Measurements from ENCODE around the gene ARHGAP6. TPM values are rescaled to one million over a fixed set of nuclear protein-coding genes. Genes with fewer than 3 reads are reported as not detected.

Gene ARHGAP6
- total and polyA plus RNA-seq, 2 of the 4 experiments (the other 2 are of a cell fraction) = 1.4 to 1.8 TPM

DNA sequence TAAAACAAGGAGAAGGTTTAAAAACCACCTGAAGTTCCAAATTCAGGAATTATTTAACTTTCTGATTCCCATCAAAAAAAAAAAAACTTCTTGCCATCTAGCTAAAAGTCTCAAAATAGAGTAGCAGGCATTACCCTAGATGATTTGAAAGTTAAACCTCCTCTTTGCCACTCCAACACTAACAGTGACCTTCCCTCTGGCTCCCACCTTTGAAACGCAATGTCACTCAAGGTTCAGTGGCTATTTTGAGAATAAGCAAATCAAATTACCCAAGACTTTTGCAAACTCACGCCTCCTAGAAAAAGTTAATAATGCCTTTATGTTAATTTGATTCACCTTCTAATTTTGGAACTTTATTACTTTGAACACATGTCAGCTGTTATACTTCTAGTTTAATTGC is 103.2 kb downstream of the ARHGAP6 start:
- H3K9me3 ChIP-seq (ENCODE audit: control insufficient read depth, insufficient read depth, low read length) = no peaks in the 10 kb centered on the region
- H3K4me1 ChIP-seq (ENCODE audit: control insufficient read depth, insufficient read depth, low read length) = no peaks in the 10 kb centered on the region
- no peak for DNase-seq
- H3K27me3 ChIP-seq (ENCODE audit: control insufficient read depth, insufficient read depth, low read length) = no peaks in the 10 kb centered on the region
- no TSS peak for BruUV-seq (replicated peaks)
- no peak overlapping the region for H2BK5ac ChIP-seq (ENCODE audit: low read depth, low read length, poor library complexity, severe bottlenecking)
- ChIA-PET CTCF (no interaction called here), POLR2A (ENCODE audit: unreplicated experiment) (no interaction called here)
- no peaks in the 10 kb centered on the region for H3K36me3 ChIP-seq (ENCODE audit: control insufficient read depth, insufficient read depth, low read length)
- H4K5ac ChIP-seq (ENCODE audit: low read depth, low read length) = no peak overlapping the region
- H4K8ac ChIP-seq (ENCODE audit: low read depth in 2 of 2, low read length in 2 of 2) = no peak overlapping the region
- in situ Hi-C loops (cut with MboI; ENCODE audit: low sequenced_read_pairs) (no loop called here), intact Hi-C loops (cut with micrococcal nuclease) (no loop called here), dilution Hi-C loops (cut with HindIII; ENCODE audit: low sequenced_read_pairs, unreplicated experiment) (no loop called here)
- TF ChIP-seq, protein P1, sequence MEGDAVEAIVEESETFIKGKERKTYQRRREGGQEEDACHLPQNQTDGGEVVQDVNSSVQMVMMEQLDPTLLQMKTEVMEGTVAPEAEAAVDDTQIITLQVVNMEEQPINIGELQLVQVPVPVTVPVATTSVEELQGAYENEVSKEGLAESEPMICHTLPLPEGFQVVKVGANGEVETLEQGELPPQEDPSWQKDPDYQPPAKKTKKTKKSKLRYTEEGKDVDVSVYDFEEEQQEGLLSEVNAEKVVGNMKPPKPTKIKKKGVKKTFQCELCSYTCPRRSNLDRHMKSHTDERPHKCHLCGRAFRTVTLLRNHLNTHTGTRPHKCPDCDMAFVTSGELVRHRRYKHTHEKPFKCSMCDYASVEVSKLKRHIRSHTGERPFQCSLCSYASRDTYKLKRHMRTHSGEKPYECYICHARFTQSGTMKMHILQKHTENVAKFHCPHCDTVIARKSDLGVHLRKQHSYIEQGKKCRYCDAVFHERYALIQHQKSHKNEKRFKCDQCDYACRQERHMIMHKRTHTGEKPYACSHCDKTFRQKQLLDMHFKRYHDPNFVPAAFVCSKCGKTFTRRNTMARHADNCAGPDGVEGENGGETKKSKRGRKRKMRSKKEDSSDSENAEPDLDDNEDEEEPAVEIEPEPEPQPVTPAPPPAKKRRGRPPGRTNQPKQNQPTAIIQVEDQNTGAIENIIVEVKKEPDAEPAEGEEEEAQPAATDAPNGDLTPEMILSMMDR (conservative IDR thresholded peaks at IDR 0.05; ENCODE audit: low read depth, low read length) = no peak
- TF ChIP-seq CEBPB (IDR thresholded peaks at IDR 0.05; ENCODE audit: low read depth, low read length) (no peak), MAZ (IDR thresholded peaks at IDR 0.05; ENCODE audit: borderline replicate concordance, low read depth, low read length) (no peak), FOS (IDR thresholded peaks at IDR 0.05; ENCODE audit: low read depth, low read length) (no peak)
- TF ChIP-seq, protein P2, sequence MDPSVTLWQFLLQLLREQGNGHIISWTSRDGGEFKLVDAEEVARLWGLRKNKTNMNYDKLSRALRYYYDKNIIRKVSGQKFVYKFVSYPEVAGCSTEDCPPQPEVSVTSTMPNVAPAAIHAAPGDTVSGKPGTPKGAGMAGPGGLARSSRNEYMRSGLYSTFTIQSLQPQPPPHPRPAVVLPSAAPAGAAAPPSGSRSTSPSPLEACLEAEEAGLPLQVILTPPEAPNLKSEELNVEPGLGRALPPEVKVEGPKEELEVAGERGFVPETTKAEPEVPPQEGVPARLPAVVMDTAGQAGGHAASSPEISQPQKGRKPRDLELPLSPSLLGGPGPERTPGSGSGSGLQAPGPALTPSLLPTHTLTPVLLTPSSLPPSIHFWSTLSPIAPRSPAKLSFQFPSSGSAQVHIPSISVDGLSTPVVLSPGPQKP (IDR thresholded peaks at IDR 0.05; ENCODE audit: borderline replicate concordance, low read depth, low read length) = no peak
- no peak overlapping the region for H2BK20ac ChIP-seq (ENCODE audit: low read depth, low read length)
- H3K4me2 ChIP-seq (ENCODE audit: low read depth, low read length) = no peak overlapping the region
- no peaks in the 10 kb centered on the region for H3K79me1 ChIP-seq (ENCODE audit: low read depth in 1 of 2, low read length in 2 of 2)
- ATAC-seq (ENCODE audit: low read depth) = no peak
- no peaks in the 10 kb centered on the region for H4K20me1 ChIP-seq (ENCODE audit: insufficient read depth, low read length)
- H2AK5ac ChIP-seq (ENCODE audit: low read depth, low read length) = no peak overlapping the region
- H3K4me3 ChIP-seq (ENCODE audit: insufficient read depth, low read depth, low read length) = no peak overlapping the region
- no peak overlapping the region for H4K91ac ChIP-seq (ENCODE audit: insufficient read depth, low read depth, low read length)
- H3K9ac ChIP-seq (ENCODE audit: low read depth, low read length) = no peak overlapping the region
- no peak overlapping the region for H2AK9ac ChIP-seq (replicated peaks; ENCODE audit: low read depth, low read length, poor library complexity)
- H3K9me1 ChIP-seq (ENCODE audit: insufficient read depth, low read length) = no peaks in the 10 kb centered on the region
- no peak overlapping the region for H3K14ac ChIP-seq (replicated peaks; ENCODE audit: low read depth, low read length)
- H3K4ac ChIP-seq (ENCODE audit: low read depth, low read length) = no peak overlapping the region
- no peak overlapping the region for H3K56ac ChIP-seq (ENCODE audit: extremely low read depth, insufficient read depth, low read length)
- no peak overlapping the region for H3K23ac ChIP-seq (ENCODE audit: low read depth, low read length)
- H2AFZ ChIP-seq (replicated peaks; ENCODE audit: low read length, poor library complexity) = no peak overlapping the region
- H2BK120ac ChIP-seq (ENCODE audit: low read depth, low read length) = no peak overlapping the region
- H2BK15ac ChIP-seq (ENCODE audit: low read depth, low read length) = no peak overlapping the region
- WGBS, 2 experiments (ENCODE audit: extremely low coverage in 2 of 2, insufficient read length in 1 of 2) = no CpG with 5 or more reads among the region's 2 CpGs
- no peak overlapping the region for H3K18ac ChIP-seq (ENCODE audit: low read depth, low read length)
- no peak overlapping the region for H3K27ac ChIP-seq (ENCODE audit: insufficient read depth, low read length)
